ENCODE results near the gene LGALS16. TPM values are rescaled to one million over a fixed set of nuclear protein-coding genes. Genes with fewer than 3 reads are reported as not detected.

The LGALS16 gene, protein sequence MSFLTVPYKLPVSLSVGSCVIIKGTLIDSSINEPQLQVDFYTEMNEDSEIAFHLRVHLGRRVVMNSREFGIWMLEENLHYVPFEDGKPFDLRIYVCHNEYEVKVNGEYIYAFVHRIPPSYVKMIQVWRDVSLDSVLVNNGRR
- total RNA-seq (not detected), polyA plus RNA-seq (ENCODE audit: insufficient read depth, low read depth, low replicate concordance) (not detected)
- long read RNA-seq, donor 1, result 0 reads
- long read RNA-seq, donor 2, result 0 reads
- long read RNA-seq, donor 3, result 0 reads
- long read RNA-seq, donor 4, result 0 reads
- long read RNA-seq, donor 5, result 0 reads
- long read RNA-seq, donor 6, result 0 reads
- long read RNA-seq, donor 7, result 0 reads
- long read RNA-seq, donor 8, result 0 reads
- long read RNA-seq, donor 9, result 0 reads
- long read RNA-seq, donor 10, result 0 reads

DNA sequence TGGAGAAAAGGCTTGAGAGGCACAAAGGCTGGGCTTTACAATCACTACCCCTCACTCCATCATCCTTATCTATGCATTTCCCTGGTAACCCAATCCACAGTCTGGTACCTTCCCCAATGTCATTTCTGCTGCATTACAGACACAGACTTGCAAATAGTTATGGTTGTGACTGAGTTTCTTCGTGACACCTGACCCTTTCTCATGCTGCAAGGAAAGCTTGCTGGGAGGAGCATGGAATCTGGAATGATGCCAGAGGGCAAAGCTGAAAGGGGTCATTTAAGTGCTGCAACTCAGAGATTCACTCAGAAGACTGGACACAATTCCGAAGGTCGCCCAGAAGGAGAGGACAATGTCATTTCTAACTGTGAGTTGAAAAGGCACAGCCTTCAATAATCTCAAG, at the start of gene LGALS16:
Gene LGALS16, plus strand, starts transcription at position 301 of the 400 bp plus-strand sequence. Its CDS starts 49 bp downstream, at position 350.
- TF ChIP-seq, protein P1, sequence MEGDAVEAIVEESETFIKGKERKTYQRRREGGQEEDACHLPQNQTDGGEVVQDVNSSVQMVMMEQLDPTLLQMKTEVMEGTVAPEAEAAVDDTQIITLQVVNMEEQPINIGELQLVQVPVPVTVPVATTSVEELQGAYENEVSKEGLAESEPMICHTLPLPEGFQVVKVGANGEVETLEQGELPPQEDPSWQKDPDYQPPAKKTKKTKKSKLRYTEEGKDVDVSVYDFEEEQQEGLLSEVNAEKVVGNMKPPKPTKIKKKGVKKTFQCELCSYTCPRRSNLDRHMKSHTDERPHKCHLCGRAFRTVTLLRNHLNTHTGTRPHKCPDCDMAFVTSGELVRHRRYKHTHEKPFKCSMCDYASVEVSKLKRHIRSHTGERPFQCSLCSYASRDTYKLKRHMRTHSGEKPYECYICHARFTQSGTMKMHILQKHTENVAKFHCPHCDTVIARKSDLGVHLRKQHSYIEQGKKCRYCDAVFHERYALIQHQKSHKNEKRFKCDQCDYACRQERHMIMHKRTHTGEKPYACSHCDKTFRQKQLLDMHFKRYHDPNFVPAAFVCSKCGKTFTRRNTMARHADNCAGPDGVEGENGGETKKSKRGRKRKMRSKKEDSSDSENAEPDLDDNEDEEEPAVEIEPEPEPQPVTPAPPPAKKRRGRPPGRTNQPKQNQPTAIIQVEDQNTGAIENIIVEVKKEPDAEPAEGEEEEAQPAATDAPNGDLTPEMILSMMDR (IDR thresholded peaks at IDR 0.05; ENCODE audit: borderline replicate concordance, extremely low read depth, insufficient read depth), result no peak
- Histone ChIP-seq H3K36me3 (ENCODE audit: control insufficient read depth in 2 of 3, insufficient read depth in 3 of 3, low read length in 3 of 3) (no peaks in the 10 kb centered on the region), H3K27ac (ENCODE audit: low read depth in 2 of 2, low read length in 2 of 2) (no peak within 1 kb of the TSS), H3K9ac (ENCODE audit: low read length in 3 of 3) (no peak within 1 kb of the TSS), H3K4me1 (ENCODE audit: control insufficient read depth in 2 of 3, insufficient read depth in 2 of 3, low read depth in 1 of 3, low read length in 3 of 3) (no peaks in the 10 kb centered on the region), H3K4me3 (ENCODE audit: low read length in 3 of 3) (no peak within 1 kb of the TSS), H3K27me3 (ENCODE audit: control insufficient read depth, insufficient read depth, low read length) (no peaks in the 10 kb centered on the region), H3K9me3 (ENCODE audit: control insufficient read depth in 2 of 3, insufficient read depth in 1 of 3, low read length in 3 of 3) (no peaks in the 10 kb centered on the region)
- no peak for FAIRE-seq
- intact Hi-C loops (cut with DNase I), result no loop called here
- no peak for DNase-seq

DNA sequence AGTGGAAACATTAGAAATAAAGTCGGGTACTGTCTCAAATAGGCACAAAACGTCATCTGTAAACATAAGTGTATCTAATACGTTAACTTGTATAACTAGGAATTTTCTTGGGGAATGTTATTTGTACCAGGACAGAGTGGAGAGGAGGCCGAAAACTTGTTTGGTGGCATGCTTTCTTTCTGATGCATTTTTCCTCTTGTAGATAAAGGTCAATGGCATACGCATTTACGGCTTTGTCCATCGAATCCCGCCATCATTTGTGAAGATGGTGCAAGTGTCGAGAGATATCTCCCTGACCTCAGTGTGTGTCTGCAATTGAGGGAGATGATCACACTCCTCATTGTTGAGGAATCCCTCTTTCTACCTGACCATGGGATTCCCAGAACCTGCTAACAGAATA, 48.7 kb upstream of the LGALS16 start:
- no peak overlapping the region for H3K4me3 ChIP-seq (ENCODE audit: low read length in 3 of 3)
- H3K4me1 ChIP-seq (ENCODE audit: control insufficient read depth in 2 of 3, insufficient read depth in 2 of 3, low read depth in 1 of 3, low read length in 3 of 3), result no peaks in the 10 kb centered on the region
- FAIRE-seq (no peak), DNase-seq (no peak)
- no peaks in the 10 kb centered on the region for H3K9me3 ChIP-seq (ENCODE audit: control insufficient read depth in 2 of 3, insufficient read depth in 1 of 3, low read length in 3 of 3)
- no peaks in the 10 kb centered on the region for H3K36me3 ChIP-seq (ENCODE audit: control insufficient read depth in 2 of 3, insufficient read depth in 3 of 3, low read length in 3 of 3)
- intact Hi-C loops (cut with DNase I), result no loop called here
- no peak overlapping the region for H3K9ac ChIP-seq (ENCODE audit: low read length in 3 of 3)
- H3K27me3 ChIP-seq (ENCODE audit: control insufficient read depth, insufficient read depth, low read length), result no peaks in the 10 kb centered on the region
- no peak overlapping the region for H3K27ac ChIP-seq (ENCODE audit: low read depth in 2 of 2, low read length in 2 of 2)
- TF ChIP-seq, protein P1 (IDR thresholded peaks at IDR 0.05; ENCODE audit: borderline replicate concordance, extremely low read depth, insufficient read depth), result no peak

DNA sequence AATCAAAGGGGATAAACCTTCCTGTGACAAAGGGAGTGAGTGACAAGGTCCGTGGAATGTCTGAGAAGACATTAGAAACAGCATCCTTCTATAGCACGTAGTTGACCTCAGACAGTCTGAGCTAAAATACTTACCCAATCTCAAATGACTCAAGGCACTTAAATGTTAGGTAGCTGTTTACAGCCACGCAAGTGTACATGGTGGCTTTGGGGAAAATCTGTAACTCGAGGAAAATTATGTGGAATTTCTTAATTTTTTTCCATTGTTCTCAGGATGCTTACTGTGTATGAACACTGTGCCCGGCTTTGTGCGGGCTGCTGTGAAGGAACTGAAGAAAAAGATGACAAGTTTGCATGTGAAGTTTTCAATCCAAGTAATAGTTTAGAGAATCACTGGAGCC, 48.2 kb upstream of the LGALS16 start:
- TF ChIP-seq, protein P1 (IDR thresholded peaks at IDR 0.05; ENCODE audit: borderline replicate concordance, extremely low read depth, insufficient read depth), result no peak
- H3K27me3 ChIP-seq (ENCODE audit: control insufficient read depth, insufficient read depth, low read length), result no peaks in the 10 kb centered on the region
- H3K4me3 ChIP-seq (ENCODE audit: low read length in 3 of 3), result no peak overlapping the region
- FAIRE-seq, result no peak
- DNase-seq, result no peak
- no peaks in the 10 kb centered on the region for H3K9me3 ChIP-seq (ENCODE audit: control insufficient read depth in 2 of 3, insufficient read depth in 1 of 3, low read length in 3 of 3)
- no peak overlapping the region for H3K9ac ChIP-seq (ENCODE audit: low read length in 3 of 3)
- H3K27ac ChIP-seq (ENCODE audit: low read depth in 2 of 2, low read length in 2 of 2), result no peak overlapping the region
- no peaks in the 10 kb centered on the region for H3K4me1 ChIP-seq (ENCODE audit: control insufficient read depth in 2 of 3, insufficient read depth in 2 of 3, low read depth in 1 of 3, low read length in 3 of 3)
- intact Hi-C loops (cut with DNase I), result no loop called here
- H3K36me3 ChIP-seq (ENCODE audit: control insufficient read depth in 2 of 3, insufficient read depth in 3 of 3, low read length in 3 of 3), result no peaks in the 10 kb centered on the region

Data from kidney (tissue), 22 donors.